CD4-positive, alpha-beta T cell treated with Interleukin-17A for 4 hours (primary cell): ENCODE measurements around the gene EVA1B.

Experiments
- DNase-seq: peaks from one replicate; pipeline ENCODE4 v3.0.0-alpha.2; 2020; ENCODE audit warnings: mixed read lengths

Gene EVA1B

DNA sequence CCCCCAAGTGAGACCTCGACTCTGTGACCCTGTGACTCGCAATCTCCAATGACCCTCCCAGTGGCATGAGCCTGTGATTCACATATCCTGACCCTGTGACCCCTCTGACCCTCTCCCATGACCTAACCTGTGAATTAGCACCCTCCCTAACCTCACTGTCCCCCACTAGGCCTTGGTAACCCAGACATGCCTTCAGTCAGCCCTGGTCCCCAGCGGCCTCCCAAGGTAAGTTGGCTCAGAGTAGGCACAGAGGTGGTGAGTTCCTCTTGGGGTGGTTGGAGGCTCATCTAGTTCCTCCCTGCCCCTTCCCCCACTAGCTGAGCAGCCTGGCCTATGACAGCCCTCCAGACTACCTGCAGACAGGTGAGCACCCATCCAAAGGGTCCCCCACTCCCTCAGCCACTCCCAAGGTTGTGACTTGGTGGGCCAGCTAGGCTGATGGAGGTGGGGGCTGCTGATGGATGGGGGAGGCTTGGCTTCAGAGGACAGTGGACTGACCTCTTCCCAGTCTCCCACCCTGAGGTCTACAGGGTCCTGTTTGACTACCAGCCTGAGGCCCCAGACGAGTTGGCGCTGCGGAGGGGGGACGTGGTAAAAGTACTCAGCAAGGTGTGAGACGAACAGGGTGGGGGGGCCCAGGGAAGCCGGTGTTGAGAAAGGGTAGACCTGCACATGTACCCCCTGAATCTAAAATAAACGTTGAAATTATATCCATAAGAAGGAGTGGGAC, 15.7 kb downstream of the EVA1B start:
- DNase-seq, result no peak

DNA sequence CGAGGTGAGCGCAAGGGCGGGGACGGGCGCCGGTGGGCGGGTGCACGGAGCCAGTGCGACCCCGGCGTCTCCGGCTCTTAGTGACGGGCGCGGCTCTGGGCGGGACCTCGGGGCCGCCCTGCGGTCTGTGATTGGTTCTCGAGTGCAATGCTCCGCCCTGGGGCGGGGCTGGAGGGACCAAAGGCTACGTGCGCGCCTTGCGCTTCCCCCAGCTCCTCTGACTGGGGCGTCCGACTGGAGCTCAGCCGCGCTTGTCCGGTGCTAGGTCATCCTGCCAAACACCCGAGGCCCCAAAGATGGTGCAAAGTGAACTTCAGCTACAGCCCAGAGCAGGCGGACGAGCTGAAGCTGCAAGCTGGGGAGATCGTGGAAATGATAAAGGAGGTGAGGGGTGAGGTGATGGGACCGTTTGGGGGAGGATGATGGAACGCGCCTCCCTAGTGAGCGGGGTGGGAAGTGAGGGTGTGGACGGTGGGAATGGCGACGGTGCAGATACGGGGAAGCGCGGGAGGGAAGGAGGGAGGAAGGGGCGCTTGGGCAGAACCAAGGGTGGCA, 16.5 kb downstream of the EVA1B start:
- DNase-seq, result peak; percentile 97

DNA sequence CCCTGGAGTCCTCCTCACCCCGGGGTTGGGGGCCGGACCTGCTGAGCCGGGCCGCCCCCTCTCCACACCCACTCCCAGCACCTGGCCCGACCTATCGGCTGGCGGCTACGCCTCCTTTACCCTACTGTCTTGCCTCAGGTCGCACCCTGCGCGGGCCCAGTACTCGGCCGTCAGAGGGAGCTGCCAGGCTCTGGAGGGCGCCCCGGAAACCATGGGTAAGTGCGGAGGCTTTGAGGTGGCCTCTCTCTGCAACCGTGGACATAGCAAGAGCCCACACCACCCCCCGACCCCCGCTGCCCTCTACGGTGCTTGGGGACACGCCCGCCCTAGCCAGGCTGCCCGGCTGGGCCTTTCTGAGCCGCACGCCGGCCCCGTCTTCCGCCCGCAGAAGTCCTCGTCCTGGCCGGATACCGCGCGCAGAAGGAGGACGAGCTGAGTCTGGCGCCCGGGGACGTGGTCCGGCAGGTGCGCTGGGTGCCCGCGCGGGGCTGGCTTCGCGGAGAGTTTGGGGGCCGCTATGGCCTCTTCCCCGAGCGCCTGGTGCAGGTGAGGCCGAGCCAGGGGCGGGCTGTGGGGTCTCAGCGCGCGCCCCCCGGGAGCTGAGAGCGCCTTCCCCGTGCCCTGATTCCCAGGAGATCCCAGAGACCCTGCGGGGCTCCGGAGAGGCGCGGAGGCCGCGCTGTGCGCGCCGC, 17.1 kb downstream of the EVA1B start, which contains the start of gene SH3D21:
TSS of gene SH3D21 (plus strand) at position 159 of the 692 bp plus-strand sequence. CDS start at position 212, 53 bp downstream.
- peak; percentile 67 for DNase-seq

DNA sequence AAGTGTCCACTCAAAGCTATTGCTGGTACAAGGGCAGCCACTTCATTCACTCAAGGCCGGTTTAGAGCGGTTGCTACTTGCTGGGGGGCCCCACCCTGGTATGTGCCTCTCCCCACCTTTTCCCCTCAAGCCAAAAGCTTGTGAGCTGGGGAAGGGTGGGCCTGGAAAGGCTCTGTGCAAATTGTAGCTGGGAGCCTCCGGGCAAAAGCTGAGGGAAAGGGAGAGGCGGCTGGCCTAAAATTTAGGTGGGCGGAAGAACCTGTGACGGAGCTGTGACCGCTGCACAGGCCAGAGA, 17.6 kb downstream of the EVA1B start:
- DNase-seq, result no peak

DNA sequence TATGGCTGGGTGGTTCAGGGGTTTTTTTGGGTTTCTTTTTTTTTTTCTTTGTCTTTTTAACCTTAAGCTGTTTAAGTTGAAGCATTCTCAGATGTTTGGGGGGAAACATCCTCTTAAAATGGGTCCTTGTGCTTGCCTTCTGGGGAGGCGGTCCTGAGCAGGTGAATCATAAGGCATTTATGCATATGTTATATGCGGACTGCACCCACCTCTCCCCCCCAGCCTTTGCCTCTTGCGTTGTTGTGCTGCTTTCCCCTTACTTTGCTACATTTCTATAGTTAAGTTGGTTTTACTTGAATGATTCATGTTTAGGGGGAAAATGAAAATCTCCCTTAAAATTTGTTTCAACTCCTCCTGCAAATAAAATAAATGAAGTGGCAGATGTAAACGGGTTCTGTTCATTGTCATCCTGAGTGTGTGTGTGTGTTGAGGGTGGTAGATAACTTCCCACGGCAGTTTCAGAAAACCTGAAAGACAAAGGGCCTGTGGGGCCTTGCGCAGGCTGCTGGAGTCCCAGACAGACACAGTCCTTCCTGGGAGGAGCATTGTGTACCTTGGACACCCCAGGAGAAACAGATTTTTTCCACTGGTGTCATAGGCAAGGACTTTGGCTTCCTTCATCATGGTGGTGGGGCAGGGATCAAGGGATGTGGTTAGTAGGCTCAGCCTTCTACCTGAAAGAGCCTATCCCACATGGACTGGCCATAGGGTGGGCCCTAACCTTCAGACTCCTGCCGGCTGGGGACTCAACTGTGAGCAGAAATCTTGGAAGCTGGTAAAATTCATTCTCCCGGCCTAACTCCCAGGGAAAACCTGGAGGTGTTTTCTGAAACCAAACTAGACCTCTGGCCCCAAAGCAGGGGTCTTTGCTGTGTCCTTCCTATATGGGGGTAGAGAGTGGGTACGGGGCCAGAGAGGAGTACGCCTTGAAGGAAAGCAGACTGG, 18.2 kb downstream of the EVA1B start:
- DNase-seq, result no peak

DNA sequence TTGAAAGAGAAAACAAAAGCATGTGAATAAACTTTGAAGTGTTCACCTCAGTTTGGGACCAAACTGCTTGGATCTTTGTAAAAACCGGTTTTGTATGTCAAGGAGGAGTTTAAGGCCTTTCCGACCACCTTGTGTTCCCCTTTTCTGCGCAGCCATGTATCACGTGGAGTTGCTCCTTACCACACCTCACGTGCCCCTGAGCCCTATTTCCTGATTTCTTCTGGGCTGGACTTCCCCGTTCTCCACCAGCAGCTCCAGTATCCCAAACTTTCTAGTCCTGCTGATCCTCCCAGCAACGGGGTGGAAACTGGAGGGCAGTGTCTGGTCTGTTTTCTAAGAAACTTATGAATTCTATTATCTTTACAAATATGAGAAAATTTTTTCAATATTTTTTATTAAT, 18.9 kb downstream of the EVA1B start:
- no peak for DNase-seq

DNA sequence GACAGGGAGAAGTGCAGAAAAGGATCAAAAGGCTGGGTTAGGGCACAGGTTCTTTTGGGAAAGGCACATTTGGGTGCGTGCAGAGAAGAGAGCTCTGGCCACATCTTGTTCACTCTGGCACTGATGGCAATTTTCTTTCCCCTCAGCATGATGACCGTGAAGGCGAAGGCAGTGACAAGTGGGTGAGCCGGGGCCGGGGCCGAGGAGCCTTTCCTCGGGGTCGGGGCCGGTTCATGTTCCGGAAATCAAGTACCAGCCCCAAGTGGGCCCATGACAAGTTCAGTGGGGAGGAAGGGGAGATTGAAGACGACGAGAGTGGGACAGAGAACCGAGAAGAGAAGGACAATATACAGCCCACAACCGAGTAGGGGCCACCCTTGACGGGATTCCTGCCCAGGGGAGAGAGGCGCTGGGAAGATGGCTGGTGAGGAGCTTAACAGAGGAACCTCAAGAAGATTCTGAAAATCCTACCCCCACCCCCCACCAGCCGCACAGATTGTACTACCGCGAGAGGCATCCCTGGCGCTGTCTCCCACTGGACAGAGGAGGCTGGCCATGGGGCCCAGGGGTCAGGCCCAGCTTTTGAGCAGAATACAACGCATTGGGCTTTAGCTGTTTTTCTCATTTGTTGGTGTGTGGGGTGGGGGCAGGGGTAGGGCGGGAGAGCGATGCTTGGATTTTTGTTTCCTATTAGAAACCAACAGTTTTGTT, 19.6 kb downstream of the EVA1B start:
- DNase-seq, result no peak

DNA sequence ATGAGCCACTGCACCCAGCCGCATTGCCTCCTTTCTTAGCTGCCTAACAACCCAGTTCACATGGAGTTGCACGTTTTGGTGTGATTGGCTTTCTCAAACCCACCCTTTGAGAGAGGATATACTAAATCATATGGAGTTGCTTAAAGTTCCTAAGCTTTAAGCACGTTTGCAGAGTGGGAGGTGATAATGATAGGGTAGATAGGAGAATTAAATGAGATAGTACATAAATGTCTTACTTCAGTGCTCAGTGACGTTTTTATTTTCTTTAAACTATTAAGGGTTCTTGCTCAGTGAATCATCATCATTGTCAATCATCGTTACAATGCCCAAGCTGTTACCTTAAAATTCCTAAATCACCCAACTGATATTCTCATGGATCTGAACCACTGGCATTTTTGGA, 20.2 kb downstream of the EVA1B start:
- no peak for DNase-seq

DNA sequence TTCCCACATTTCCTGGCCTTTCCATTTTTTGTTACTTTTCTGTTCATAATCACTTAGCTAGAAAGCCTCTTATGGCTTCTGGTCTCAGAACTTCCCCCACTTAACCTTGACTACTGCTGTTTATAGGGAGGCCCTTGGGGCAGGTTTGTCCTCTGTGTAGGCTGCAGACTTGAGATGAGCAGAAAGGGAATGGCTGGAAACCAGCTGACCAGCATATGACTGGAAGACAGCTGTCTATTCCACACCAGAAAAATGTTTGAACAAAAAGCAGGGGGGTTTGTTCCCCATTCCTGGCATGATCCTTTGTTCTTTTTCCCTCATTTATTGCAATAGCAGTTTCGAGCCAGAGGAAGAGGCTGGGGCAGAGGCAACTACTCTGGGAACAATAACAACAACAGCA, 22.2 kb downstream of the EVA1B start:
- no peak for DNase-seq

DNA sequence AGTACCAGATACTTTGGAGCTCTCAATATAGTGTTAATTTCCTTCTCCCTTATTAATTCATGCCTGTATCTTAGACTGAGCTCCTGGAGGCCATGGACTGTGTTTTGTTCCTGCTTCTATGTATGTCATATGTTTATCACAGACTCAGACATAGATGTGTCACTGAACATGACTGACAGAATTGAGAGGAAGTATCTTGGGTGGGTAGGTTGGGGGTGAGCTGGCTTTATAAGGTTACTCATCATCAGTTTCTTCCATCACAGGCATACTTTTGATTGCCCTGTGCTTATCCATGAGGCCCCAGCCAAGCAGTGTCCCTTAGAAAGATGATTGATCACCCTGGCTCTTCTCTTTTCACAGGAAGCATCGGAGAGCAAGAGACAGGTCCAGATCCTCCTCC, 22.9 kb downstream of the EVA1B start:
- DNase-seq, result no peak

DNA sequence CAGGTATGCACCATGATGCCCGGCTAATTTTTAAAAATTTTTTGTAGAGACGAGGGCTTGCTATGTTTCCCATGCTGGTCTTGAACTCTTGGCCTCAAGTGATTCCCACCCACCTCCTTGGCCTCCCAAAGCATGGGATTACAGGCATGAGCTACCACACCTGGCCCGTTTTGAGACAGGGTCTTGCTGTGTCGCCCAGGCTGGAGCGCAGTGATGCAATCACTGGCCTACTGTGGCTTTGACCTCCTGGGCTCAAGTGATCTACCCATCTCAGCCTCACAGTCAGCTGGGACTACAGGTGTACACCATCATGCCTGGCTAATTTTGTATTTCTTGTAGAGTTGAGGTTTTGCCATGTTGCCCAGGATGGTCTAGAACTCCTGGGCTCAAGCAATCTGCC, 24.8 kb downstream of the EVA1B start:
- no peak for DNase-seq

DNA sequence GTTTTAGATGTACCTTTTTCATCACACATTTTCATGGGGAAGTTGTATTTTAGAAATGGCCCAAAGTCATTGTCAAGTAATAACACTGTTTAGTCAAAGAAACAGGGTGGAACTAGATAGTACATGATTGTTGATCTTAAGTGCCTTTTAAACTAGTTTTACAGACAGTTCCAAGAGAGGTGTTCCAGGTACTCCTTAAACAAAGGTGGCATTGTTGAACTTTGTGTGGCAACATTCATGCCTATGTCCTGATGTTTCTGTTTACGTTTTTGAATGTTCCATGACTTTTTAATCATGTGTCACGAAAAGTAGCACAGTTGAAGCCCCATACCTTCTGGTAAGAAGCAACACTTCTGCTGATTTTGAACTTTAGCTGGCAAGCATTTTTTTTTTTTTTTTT, 26.4 kb downstream of the EVA1B start:
- no peak for DNase-seq

DNA sequence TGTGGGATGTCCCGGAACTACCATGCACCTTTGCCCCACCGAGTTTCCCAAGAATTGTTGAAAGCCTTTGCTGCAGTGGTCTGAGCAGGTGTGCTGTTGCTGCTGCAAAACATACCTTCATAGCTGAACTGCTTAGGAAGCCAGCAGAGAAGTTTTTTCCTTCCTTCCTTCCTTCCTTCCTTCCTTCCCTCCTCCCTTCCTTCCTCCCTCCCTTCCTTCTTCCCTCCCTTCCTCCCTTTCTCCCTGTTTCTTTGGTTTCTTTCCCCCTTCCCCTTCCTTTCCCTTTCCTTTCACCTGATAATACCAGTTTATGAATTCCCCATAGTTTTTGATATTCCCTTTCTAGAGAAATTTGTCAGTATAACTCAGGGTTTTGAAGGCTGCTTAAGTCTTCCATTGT, 28.1 kb downstream of the EVA1B start:
- DNase-seq, result no peak

DNA sequence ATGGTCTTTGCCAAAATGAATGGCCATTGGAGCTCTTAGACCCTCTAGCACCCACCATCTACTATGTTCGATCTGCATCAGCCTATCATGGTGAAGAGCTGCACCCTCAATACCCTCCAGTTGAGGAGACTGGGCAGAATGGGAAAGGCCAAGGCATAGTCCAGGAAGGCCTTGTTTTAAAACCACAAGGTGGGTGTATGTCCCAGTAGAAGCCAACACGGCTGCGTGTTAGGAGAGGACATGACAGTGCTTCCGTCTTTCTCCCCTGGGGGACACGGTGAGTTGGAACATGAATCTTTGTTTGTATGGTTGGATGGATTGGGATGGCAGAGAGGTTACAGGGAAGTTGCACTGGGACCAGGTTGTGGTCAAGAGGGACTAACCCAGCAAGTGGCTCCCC, 35.9 kb downstream of the EVA1B start:
- no peak for DNase-seq

DNA sequence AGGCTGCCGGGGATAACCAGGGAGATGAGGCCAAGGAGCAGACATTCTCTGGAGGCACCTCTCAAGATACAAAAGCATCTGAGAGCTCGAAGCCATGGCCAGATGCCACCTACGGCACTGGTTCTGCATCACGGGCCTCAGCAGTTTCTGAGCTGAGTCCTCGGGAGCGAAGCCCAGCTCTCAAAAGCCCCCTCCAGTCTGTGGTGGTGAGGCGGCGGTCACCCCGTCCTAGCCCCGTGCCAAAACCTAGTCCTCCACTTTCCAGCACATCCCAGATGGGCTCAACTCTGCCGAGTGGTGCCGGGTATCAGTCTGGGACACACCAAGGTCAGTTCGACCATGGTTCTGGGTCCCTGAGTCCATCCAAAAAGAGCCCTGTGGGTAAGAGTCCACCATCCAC, 36.6 kb downstream of the EVA1B start:
- DNase-seq, result no peak

DNA sequence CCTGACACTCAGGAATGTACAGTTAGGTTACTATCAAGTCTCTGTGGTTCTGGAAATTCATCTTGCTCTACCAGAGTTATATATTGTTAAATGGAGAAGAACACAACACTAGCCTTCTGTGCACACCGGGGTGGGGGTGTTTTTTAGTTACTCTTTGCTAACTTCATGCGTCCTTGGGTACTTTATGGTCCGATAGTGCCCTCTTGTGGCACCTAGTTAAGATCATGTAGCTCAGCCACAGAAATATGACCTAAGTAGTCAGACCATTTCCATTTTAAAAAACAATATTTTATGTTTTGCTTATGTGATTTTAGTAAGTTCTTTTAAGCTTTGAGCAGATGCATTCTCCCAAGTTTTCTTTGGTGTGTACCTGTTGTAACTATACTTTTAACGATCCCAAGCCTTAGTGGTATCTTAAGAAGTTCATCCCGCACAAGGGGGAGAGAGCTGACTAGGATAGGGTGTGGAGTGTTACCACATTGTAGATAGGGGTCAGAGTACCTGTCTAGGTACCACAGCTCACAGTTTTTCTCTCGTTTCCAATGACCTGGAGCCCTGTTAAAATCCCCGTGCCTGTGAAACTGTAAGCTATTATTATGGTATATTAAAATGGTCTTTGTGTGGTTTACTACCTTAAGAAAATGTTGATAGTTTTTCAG, 37.9 kb downstream of the EVA1B start:
- peak; percentile 75 for DNase-seq

DNA sequence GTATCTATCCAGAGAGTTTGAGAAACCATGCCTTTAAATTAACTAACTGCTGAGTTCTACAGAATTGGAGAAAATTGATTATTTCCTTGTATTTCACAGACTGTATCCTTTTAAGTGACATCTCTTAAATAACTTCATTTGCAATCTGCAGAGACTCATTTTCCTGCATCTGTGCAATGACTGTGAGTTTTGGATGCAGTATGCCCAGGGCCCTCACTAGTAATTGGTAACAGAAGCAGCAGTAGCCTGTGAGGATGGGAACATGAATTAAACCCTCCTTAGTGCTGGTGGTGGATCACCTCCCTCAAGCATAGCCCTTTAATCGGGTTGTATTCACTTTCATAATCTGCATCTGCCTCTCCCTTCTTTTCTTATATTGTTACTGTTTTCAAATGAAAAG, 38.9 kb downstream of the EVA1B start:
- no peak for DNase-seq

DNA sequence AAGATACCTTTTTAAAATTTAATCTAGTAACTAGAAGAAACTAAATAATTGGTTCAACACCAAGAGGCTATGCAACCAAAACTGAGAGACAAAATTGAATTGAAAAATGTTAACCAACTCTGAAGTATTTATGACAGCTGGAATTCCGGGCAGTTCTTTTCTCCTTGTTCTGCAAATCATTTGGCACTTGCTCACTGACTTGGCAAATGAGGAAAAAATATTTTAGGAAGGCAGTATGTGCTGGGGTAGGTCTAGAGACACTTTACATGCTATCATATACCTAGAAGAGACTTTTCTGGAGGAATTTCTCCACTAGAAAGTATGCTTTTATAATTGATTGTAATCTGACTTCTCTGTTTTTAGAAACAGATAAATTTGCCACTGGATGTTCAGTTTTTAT, 39.4 kb downstream of the EVA1B start:
- DNase-seq, result no peak

DNA sequence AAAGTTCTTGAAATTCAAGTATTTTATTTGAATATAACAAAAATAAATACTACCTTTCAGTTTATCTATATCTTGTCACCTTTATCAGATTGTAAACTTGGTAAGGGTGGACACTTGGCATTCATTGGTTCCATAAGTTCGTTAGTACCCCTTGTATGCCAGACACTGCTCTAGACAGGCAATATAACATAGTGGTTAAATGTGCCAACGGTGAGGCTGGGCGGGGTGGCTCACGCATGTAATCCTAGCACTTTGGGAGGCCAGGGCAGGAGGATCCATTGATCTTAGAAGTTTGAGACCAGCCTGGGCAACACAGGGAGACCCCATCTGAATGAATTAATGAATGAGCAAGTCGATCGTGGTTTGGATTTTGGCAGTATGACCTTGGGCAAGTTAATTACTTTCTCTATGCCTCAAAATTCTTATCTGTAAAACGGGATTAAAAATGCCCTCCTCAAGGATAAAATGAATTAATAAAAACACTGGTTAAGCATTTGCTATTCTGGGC, 43.6 kb downstream of the EVA1B start:
- no peak for DNase-seq

DNA sequence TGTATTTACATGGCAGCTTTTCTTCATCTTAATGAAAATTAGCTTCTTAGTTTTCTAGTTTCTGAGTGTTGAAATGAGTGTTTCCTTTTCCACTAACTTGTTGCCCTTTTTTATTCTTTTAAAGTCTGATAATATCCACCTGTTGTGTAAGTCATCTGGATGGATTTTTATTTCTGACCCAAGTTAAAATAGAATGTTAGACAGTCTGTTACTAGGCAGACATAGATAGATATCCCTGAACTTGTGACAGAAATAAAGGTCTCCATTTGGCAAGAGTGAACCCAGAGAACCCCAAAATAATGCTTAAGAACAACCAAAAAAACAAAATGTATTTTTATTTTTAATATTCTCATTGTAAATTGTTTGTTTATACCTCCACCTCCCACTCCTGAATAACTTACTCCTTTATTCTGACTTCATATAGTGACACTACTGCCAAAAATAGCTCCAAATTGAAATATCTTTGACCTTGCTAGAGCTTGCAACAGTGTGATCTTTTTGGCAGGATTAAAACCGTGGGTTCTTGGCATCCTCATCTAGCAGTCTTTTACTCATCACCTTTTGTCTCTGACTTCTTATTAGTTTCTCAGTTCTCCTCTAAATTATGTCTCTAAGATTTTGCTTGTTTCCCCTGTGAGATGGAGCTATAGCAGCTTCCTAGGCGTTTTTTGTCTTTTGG, 44.2 kb downstream of the EVA1B start:
- DNase-seq, result no peak

DNA sequence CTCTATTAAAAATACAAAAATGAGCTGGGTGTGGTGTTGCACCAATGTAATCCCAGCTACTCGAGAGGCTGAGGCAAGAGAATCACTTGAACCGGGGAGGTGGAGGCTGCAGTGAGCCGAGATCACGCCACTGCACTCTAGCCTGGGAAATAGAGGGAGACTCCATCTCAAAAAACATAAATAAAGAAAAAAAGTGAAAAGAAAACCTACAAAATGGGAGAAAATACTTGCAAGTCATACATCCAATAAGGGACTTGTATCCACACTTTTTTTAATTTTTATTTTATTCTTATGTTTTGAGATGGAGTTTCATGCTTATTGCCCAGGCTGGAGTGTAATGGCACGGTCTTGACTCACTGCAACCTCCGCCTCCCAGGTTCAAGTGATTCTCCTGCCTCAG, 46.8 kb downstream of the EVA1B start:
- no peak for DNase-seq
